Measurements from ENCODE around the gene ST14. TPM values are rescaled to one million over a fixed set of nuclear protein-coding genes. Genes with fewer than 3 reads are reported as not detected.
A peak's percentile ranks its signal among the peaks of the same experiment; 100 is the strongest.
"Not testable (repeated sequence)": the region's sequence is repeated elsewhere in the genome, so short reads cannot be mapped to it uniquely, and the experiment has no call there.

Gene ST14
- total and polyA plus RNA-seq, 10 donors = 7.1 to 25.9 (median 12.5) TPM

DNA sequence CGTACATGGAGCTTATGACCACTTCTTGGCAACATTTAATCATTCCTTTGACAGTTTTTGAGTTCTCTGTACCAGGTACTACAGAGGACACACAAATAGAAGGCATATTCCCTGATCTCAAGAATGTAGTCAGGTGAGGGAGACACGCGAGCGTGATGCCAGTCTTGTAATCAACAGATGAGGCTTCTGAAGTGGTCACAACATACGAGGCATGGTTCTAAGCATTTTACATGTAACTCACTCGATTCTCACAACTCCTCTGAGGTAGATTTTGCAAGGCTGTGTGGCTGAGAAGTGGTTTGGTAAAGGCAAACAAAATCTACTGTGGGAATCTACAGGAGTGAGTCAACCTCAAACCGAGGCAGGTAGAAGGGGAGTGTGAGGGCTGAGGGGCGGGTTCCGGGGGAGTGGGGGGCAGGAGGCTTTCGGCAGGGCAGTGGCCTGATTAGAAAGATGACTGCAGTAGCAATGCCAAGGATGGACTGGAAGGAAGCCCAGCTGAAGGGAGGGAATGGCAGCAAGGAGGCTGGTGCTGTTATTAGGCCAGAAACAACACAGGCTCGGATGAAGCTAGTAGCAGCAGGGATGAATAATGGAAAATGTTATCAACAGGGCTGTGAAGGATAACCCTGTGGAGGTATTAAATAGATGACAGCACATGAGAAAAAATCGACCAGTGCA is 63.8 kb downstream of the ST14 start:
- TF ChIP-seq, protein P1, sequence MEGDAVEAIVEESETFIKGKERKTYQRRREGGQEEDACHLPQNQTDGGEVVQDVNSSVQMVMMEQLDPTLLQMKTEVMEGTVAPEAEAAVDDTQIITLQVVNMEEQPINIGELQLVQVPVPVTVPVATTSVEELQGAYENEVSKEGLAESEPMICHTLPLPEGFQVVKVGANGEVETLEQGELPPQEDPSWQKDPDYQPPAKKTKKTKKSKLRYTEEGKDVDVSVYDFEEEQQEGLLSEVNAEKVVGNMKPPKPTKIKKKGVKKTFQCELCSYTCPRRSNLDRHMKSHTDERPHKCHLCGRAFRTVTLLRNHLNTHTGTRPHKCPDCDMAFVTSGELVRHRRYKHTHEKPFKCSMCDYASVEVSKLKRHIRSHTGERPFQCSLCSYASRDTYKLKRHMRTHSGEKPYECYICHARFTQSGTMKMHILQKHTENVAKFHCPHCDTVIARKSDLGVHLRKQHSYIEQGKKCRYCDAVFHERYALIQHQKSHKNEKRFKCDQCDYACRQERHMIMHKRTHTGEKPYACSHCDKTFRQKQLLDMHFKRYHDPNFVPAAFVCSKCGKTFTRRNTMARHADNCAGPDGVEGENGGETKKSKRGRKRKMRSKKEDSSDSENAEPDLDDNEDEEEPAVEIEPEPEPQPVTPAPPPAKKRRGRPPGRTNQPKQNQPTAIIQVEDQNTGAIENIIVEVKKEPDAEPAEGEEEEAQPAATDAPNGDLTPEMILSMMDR (IDR thresholded peaks at IDR 0.05 in 8 of 11, conservative IDR thresholded peaks at IDR 0.05 in 3 of 11) = no peak
- no peak for TF ChIP-seq POLR2AphosphoS5 (IDR thresholded peaks at IDR 0.05)
- TF ChIP-seq POLR2A (IDR thresholded peaks at IDR 0.05) = no peak
- H3K4me1 ChIP-seq = no peaks in the 10 kb centered on the region
- no peak for DNase-seq
- H3K4me3 ChIP-seq = no peak overlapping the region
- H3K27ac ChIP-seq = no peak overlapping the region
- no peaks in the 10 kb centered on the region for H3K9me3 ChIP-seq
- no peaks in the 10 kb centered on the region for H3K27me3 ChIP-seq (replicated peaks in 1 of 7)
- WGBS, 5 donors = 81 to 88% (median 85%) methylated on average over 12 of the region's 12 CpGs
- peaks cover 0 to 4% (median 0%) of the 10 kb centered on the region in 6 donors for H3K36me3 ChIP-seq
- intact Hi-C loops (cut with DNase I; ENCODE audit: low total_unique reads) = no loop called here

DNA sequence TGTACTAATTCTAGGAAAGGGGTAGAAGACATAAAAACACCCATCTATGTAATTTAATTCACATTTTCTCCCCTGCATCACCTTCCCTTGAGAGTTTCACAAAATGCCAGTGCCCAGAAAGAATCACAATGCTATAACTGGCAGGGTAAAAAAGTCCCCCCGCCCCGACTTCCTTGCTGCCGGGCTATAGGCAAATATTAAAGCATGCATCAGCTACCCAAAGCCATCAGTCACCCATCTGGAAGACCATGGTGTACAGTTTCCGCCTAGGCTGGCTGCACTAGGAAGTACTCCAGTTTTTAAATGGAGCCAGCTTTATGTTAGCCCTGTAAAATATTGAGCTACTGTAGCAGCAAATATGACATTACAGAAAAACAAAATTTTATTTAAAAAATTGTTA is 67.8 kb downstream of the ST14 start:
- WGBS, 5 donors = 81 to 92% (median 82%) methylated on average over 4 of the region's 4 CpGs
- TF ChIP-seq, protein P1 (IDR thresholded peaks at IDR 0.05 in 8 of 11, conservative IDR thresholded peaks at IDR 0.05 in 3 of 11) = no peak
- TF ChIP-seq POLR2AphosphoS5 (IDR thresholded peaks at IDR 0.05) (no peak), POLR2A (IDR thresholded peaks at IDR 0.05) (no peak)
- H3K4me3 ChIP-seq = no peak overlapping the region
- H3K27me3 ChIP-seq (replicated peaks in 1 of 7) = no peaks in the 10 kb centered on the region
- H3K4me1 ChIP-seq = no peaks in the 10 kb centered on the region
- intact Hi-C loops (cut with DNase I; ENCODE audit: low total_unique reads) = no loop called here
- no peak for DNase-seq
- H3K9me3 ChIP-seq = no peaks in the 10 kb centered on the region
- H3K27ac ChIP-seq = no peak overlapping the region
- peaks cover 0 to 13% (median 4%) of the 10 kb centered on the region in 6 donors for H3K36me3 ChIP-seq

DNA sequence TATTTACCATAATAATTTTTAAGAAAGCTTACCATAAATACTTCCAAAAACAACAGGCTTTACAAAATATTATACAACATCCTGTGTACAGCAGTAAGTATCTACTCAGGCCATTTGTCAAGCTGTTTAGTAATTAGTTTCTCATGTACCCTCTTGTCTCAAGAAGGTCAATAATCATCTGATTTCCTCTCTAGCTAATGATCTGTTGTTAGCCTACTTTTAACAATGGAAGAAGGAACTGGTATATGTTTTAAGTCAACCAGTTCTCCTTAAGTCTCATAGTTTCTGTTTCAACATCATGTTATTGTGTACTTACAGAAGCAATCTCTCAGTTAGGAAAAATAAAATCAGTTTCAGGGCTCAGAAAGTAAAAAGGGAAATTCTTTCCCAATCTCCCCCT is 73.9 kb downstream of the ST14 start:
- DNase-seq; H3K27ac ChIP-seq; intact Hi-C loops (cut with DNase I; ENCODE audit: low total_unique reads); H3K27me3 ChIP-seq (replicated peaks in 1 of 7); H3K4me3 ChIP-seq; H3K9me3 ChIP-seq; H3K4me1 ChIP-seq: not testable (repeated sequence)
- H3K36me3 ChIP-seq = peaks cover 0 to 65% (median 25%) of the 10 kb centered on the region in 6 donors

DNA sequence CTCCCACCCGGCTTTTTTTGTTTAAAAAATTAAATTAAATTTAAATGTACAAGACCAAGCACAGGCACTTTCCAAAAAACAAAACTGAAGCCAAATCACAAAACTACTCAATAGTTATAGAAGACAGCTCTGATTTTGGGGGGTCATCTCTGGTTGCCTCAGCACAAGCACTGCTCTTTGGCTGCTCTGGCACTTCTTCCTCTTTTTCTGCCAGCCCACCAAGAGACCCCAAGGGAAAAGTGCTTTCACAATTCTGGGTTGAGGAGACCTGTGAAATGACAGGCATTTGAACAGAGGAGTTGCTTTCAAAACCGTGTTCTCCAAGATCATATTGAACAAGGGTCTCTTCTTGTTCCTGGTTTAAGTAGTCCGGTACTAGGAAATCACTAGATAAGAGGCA is 74.3 kb downstream of the ST14 start:
- DNase-seq; H3K9me3 ChIP-seq; H3K4me3 ChIP-seq; H3K4me1 ChIP-seq; intact Hi-C loops (cut with DNase I; ENCODE audit: low total_unique reads); H3K27me3 ChIP-seq (replicated peaks in 1 of 7): not testable (repeated sequence)
- Histone ChIP-seq H3K36me3 (peaks cover 0 to 69% (median 27%) of the 10 kb centered on the region in 6 donors), H3K27ac (peak overlapping the region in 2 of 8 donors; percentile 16 to 25)
- WGBS, 5 donors = 51 to 78% (median 63%) methylated on average over 3 of the region's 3 CpGs

DNA sequence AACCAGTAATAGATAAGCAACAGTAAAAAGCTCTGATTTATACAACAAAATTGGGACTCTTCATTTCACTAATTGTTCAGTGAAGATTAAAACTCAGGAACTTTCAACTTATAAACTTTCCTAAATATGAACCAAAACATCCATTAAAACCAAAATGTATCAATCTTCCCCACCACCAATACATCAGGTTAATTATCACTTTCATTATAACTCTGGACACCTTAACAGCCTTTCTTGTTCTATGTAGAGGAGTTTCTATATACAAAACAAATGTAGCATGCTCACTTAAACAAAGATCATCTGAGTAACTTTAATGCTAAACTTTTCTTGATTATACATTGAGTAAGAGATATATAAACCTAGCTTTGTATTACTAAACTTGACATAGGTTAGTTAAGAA is 74.7 kb downstream of the ST14 start:
- H3K27me3 ChIP-seq (replicated peaks in 1 of 7) = no peaks in the 10 kb centered on the region
- no peak for TF ChIP-seq POLR2AphosphoS5 (IDR thresholded peaks at IDR 0.05)
- no peak for TF ChIP-seq POLR2A (IDR thresholded peaks at IDR 0.05)
- TF ChIP-seq, protein P1 (IDR thresholded peaks at IDR 0.05 in 8 of 11, conservative IDR thresholded peaks at IDR 0.05 in 3 of 11) = no peak
- peaks cover 0 to 73% (median 29%) of the 10 kb centered on the region in 6 donors for H3K36me3 ChIP-seq
- no peak for DNase-seq
- H3K4me3 ChIP-seq = no peak overlapping the region
- H3K9me3 ChIP-seq = no peaks in the 10 kb centered on the region
- peaks cover 0 to 4% (median 0%) of the 10 kb centered on the region in 6 donors for H3K4me1 ChIP-seq
- peak overlapping the region in 2 of 8 donors; percentile 16 to 25 for H3K27ac ChIP-seq
- intact Hi-C loops (cut with DNase I; ENCODE audit: low total_unique reads) = no loop called here
